ENCODE measurements around the gene ABHD17A.
A peak's percentile ranks its signal among the peaks of the same experiment; 100 is the strongest.

The ABHD17A gene

GRCh38 chr19:1873524-1874473 is 11.5 kb downstream of the ABHD17A start:
- Histone ChIP-seq H3K9me3 (ENCODE audit: control extremely low read depth in 1 of 5, control insufficient read depth in 4 of 5, insufficient read depth in 2 of 5, low read depth in 1 of 5, low read length in 4 of 5) (no peaks in the 10 kb centered on the region), H3K4me3 (ENCODE audit: control insufficient read depth in 1 of 7, extremely low read depth in 1 of 7, insufficient read depth in 4 of 7, low read depth in 2 of 7, low read length in 6 of 7) (peak overlapping the region in 3 of 7 experiments; percentile 89 to 99 (median 97)), H3K27me3 (replicated peaks in 2 of 5; ENCODE audit: control insufficient read depth in 4 of 5, insufficient read depth in 5 of 5, low read length in 4 of 5) (no peaks in the 10 kb centered on the region), H3K36me3 (ENCODE audit: control insufficient read depth in 4 of 4, insufficient read depth in 4 of 4, low read length in 3 of 4) (peaks cover 0 to 26% (median 20%) of the 10 kb centered on the region in 4 experiments), H3K4me1 (ENCODE audit: control extremely low read depth in 1 of 4, control insufficient read depth in 4 of 4, insufficient read depth in 4 of 4, low read length in 3 of 4) (peaks cover 6 to 33% (median 25%) of the 10 kb centered on the region in 4 experiments), H3K27ac (ENCODE audit: insufficient read depth in 1 of 2, low read depth in 1 of 2, low read length in 2 of 2, poor library complexity in 1 of 2, severe bottlenecking in 2 of 2) (peak overlapping the region in 1 of 2 experiments; percentile 95)
- POLR2A ChIA-PET = no interaction called here
- WGBS (ENCODE audit: insufficient coverage) = 87% methylated on average over 25 of the region's 29 CpGs
- DNase-seq = no peak
- CTCF ChIA-PET = interaction anchor here (0.6 to 3.2 kb wide), 4 partner anchors 8 to 25 kb away, joined by 3 to 32 read pairs (median 6); no protein-coding TSS in a partner anchor

- Histone ChIP-seq H3K9me3 (ENCODE audit: control extremely low read depth in 1 of 5, control insufficient read depth in 4 of 5, insufficient read depth in 2 of 5, low read depth in 1 of 5, low read length in 4 of 5) (no peaks in the 10 kb centered on the region), H3K36me3 (ENCODE audit: control insufficient read depth in 4 of 4, insufficient read depth in 4 of 4, low read length in 3 of 4) (peaks cover 0 to 26% (median 20%) of the 10 kb centered on the region in 4 experiments), H3K27ac (ENCODE audit: insufficient read depth in 1 of 2, low read depth in 1 of 2, low read length in 2 of 2, poor library complexity in 1 of 2, severe bottlenecking in 2 of 2) (peak overlapping the region in 1 of 2 experiments; percentile 95), H3K4me3 (ENCODE audit: control insufficient read depth in 1 of 7, extremely low read depth in 1 of 7, insufficient read depth in 4 of 7, low read depth in 2 of 7, low read length in 6 of 7) (no peak overlapping the region), H3K27me3 (replicated peaks in 2 of 5; ENCODE audit: control insufficient read depth in 4 of 5, insufficient read depth in 5 of 5, low read length in 4 of 5) (no peaks in the 10 kb centered on the region), H3K4me1 (ENCODE audit: control extremely low read depth in 1 of 4, control insufficient read depth in 4 of 4, insufficient read depth in 4 of 4, low read length in 3 of 4) (peaks cover 6 to 35% (median 26%) of the 10 kb centered on the region in 4 experiments)
- DNase-seq = no peak
- ChIA-PET POLR2A (no interaction called here), CTCF (no interaction called here)
- 92% methylated on average over 21 of the region's 25 CpGs for WGBS (ENCODE audit: insufficient coverage)
These were observed 12.3 kb downstream of the ABHD17A start for GRCh38 chr19:1872807-1873523.

- Histone ChIP-seq H3K9me3 (ENCODE audit: control extremely low read depth in 1 of 5, control insufficient read depth in 4 of 5, insufficient read depth in 2 of 5, low read depth in 1 of 5, low read length in 4 of 5) (no peaks in the 10 kb centered on the region), H3K4me3 (ENCODE audit: control insufficient read depth in 1 of 7, extremely low read depth in 1 of 7, insufficient read depth in 4 of 7, low read depth in 2 of 7, low read length in 6 of 7) (no peak overlapping the region), H3K36me3 (ENCODE audit: control insufficient read depth in 4 of 4, insufficient read depth in 4 of 4, low read length in 3 of 4) (peaks cover 0 to 26% (median 20%) of the 10 kb centered on the region in 4 experiments), H3K4me1 (ENCODE audit: control extremely low read depth in 1 of 4, control insufficient read depth in 4 of 4, insufficient read depth in 4 of 4, low read length in 3 of 4) (peaks cover 6 to 34% (median 25%) of the 10 kb centered on the region in 4 experiments), H3K27ac (ENCODE audit: insufficient read depth in 1 of 2, low read depth in 1 of 2, low read length in 2 of 2, poor library complexity in 1 of 2, severe bottlenecking in 2 of 2) (no peak overlapping the region), H3K27me3 (replicated peaks in 2 of 5; ENCODE audit: control insufficient read depth in 4 of 5, insufficient read depth in 5 of 5, low read length in 4 of 5) (no peaks in the 10 kb centered on the region)
- ChIA-PET CTCF (interaction anchor here (0.9 kb wide), 1 partner anchor 13 kb away, joined by 3 read pairs; the partner anchor contains the start of gene ABHD17A), POLR2A (no interaction called here)
- no peak for DNase-seq
- WGBS (ENCODE audit: insufficient coverage) = 100% methylated on average over 7 of the region's 13 CpGs
These were observed 13.7 kb downstream of the ABHD17A start for GRCh38 chr19:1871630-1872029.

- no peaks in the 10 kb centered on the region for H3K9me3 ChIP-seq (ENCODE audit: control extremely low read depth in 1 of 5, control insufficient read depth in 4 of 5, insufficient read depth in 2 of 5, low read depth in 1 of 5, low read length in 4 of 5)
- no peak overlapping the region for H3K4me3 ChIP-seq (ENCODE audit: control insufficient read depth in 1 of 7, extremely low read depth in 1 of 7, insufficient read depth in 4 of 7, low read depth in 2 of 7, low read length in 6 of 7)
- no peak for DNase-seq
- no peaks in the 10 kb centered on the region for H3K27me3 ChIP-seq (replicated peaks in 2 of 5; ENCODE audit: control insufficient read depth in 4 of 5, insufficient read depth in 5 of 5, low read length in 4 of 5)
- ChIA-PET POLR2A (no interaction called here), CTCF (no interaction called here)
- peaks cover 0 to 26% (median 20%) of the 10 kb centered on the region in 4 experiments for H3K36me3 ChIP-seq (ENCODE audit: control insufficient read depth in 4 of 4, insufficient read depth in 4 of 4, low read length in 3 of 4)
- H3K27ac ChIP-seq (ENCODE audit: insufficient read depth in 1 of 2, low read depth in 1 of 2, low read length in 2 of 2, poor library complexity in 1 of 2, severe bottlenecking in 2 of 2) = no peak overlapping the region
- WGBS (ENCODE audit: insufficient coverage) = 95% methylated on average over 15 of the region's 15 CpGs
- H3K4me1 ChIP-seq (ENCODE audit: control extremely low read depth in 1 of 4, control insufficient read depth in 4 of 4, insufficient read depth in 4 of 4, low read length in 3 of 4) = peaks cover 6 to 29% (median 20%) of the 10 kb centered on the region in 4 experiments
These were observed 14.1 kb downstream of the ABHD17A start for GRCh38 chr19:1871140-1871597.

GRCh38 chr19:1868971-1869370 is 16.3 kb downstream of the ABHD17A start:
- Histone ChIP-seq H3K27ac (ENCODE audit: insufficient read depth in 1 of 2, low read depth in 1 of 2, low read length in 2 of 2, poor library complexity in 1 of 2, severe bottlenecking in 2 of 2) (no peak overlapping the region), H3K4me3 (ENCODE audit: control insufficient read depth in 1 of 7, extremely low read depth in 1 of 7, insufficient read depth in 4 of 7, low read depth in 2 of 7, low read length in 6 of 7) (no peak overlapping the region), H3K9me3 (ENCODE audit: control extremely low read depth in 1 of 5, control insufficient read depth in 4 of 5, insufficient read depth in 2 of 5, low read depth in 1 of 5, low read length in 4 of 5) (no peaks in the 10 kb centered on the region), H3K27me3 (replicated peaks in 2 of 5; ENCODE audit: control insufficient read depth in 4 of 5, insufficient read depth in 5 of 5, low read length in 4 of 5) (no peaks in the 10 kb centered on the region), H3K4me1 (ENCODE audit: control extremely low read depth in 1 of 4, control insufficient read depth in 4 of 4, insufficient read depth in 4 of 4, low read length in 3 of 4) (peaks cover under 1 to 24% (median 20%) of the 10 kb centered on the region in 4 experiments), H3K36me3 (ENCODE audit: control insufficient read depth in 4 of 4, insufficient read depth in 4 of 4, low read length in 3 of 4) (peaks cover 0 to 23% (median 20%) of the 10 kb centered on the region in 4 experiments)
- ChIA-PET CTCF (no interaction called here), POLR2A (no interaction called here)
- no peak for DNase-seq
- 89% methylated on average over 5 of the region's 7 CpGs for WGBS (ENCODE audit: insufficient coverage)

- ChIA-PET CTCF (interaction anchor here (1.8 to 3.5 kb wide), 3 partner anchors 8 to 31 kb away, joined by 5 to 32 read pairs (median 10); no protein-coding TSS in a partner anchor), POLR2A (no interaction called here)
- Histone ChIP-seq H3K9me3 (ENCODE audit: control extremely low read depth in 1 of 5, control insufficient read depth in 4 of 5, insufficient read depth in 2 of 5, low read depth in 1 of 5, low read length in 4 of 5) (no peaks in the 10 kb centered on the region), H3K27ac (ENCODE audit: insufficient read depth in 1 of 2, low read depth in 1 of 2, low read length in 2 of 2, poor library complexity in 1 of 2, severe bottlenecking in 2 of 2) (no peak overlapping the region), H3K4me3 (ENCODE audit: control insufficient read depth in 1 of 7, extremely low read depth in 1 of 7, insufficient read depth in 4 of 7, low read depth in 2 of 7, low read length in 6 of 7) (no peak overlapping the region), H3K36me3 (ENCODE audit: control insufficient read depth in 4 of 4, insufficient read depth in 4 of 4, low read length in 3 of 4) (peaks cover 0 to 13% (median 10%) of the 10 kb centered on the region in 4 experiments), H3K4me1 (ENCODE audit: control extremely low read depth in 1 of 4, control insufficient read depth in 4 of 4, insufficient read depth in 4 of 4, low read length in 3 of 4) (peaks cover 0 to 14% (median 12%) of the 10 kb centered on the region in 4 experiments), H3K27me3 (replicated peaks in 2 of 5; ENCODE audit: control insufficient read depth in 4 of 5, insufficient read depth in 5 of 5, low read length in 4 of 5) (no peaks in the 10 kb centered on the region)
- WGBS (ENCODE audit: insufficient coverage) = 94% methylated on average over 9 of the region's 9 CpGs
- no peak for DNase-seq
These were observed 18.0 kb downstream of the ABHD17A start for GRCh38 chr19:1867349-1867724.
